HG02588 (cell line): ENCODE results near the gene EXTL1.

Experiments
- ATAC-seq: cut with Tn5 transposase; IDR thresholded peaks from one replicate; pipeline ENCODE4 v1.9.1; 2021; ENCODE audit warnings: mild to moderate bottlenecking, moderate library complexity; ENCODE audit not compliant: unreplicated experiment

Gene EXTL1

DNA sequence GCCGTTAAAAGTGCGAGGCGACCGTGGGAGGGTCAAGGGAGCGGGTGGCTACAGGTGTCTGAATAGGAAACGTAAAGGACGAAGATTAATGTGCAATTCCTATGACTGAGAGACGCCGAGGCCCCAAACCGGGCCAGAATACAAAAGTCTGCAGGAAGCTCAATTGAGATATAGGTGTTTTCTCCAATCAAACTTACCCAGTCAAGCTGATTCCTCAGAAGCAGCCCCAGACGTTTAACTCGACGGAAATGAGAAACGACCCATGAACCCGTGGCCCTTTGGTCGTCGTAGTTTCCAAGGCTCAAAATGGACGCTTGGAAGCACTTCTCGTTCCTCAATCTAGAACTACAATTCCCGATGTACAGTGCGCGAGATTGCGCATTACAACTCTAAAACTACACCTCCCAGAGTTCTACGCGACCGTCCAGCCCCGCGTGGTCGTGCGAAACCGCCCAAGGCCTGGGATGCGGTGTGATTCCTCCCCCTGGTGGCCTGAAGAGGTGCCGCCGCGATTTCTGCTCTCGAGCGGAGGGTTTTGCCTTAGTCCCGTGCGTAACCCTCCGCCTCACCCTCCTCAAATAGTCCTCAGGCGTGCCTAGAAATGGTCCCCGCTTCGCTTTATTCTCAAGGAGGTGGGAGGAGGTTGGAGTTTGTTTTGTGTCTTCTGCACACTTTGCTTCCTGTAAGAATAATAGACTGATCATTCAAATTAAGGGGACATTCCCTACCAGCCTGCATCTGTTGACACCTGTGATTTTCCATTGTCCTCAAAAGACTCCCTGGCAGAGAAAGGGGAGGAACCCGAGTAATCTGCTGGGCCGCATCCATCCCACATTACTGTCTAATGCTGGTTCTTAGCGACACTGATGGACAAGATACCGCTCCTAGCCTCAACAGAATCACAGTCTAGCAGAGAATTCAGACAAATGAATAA, 23.5 kb upstream of the EXTL1 start, which contains the start of gene PAFAH2:
Gene PAFAH2, minus strand, starts transcription at position 236 of the 934 bp plus-strand sequence. CDS start 7,247 bp downstream, outside the sequence.
- peak; percentile 93 for ATAC-seq

DNA sequence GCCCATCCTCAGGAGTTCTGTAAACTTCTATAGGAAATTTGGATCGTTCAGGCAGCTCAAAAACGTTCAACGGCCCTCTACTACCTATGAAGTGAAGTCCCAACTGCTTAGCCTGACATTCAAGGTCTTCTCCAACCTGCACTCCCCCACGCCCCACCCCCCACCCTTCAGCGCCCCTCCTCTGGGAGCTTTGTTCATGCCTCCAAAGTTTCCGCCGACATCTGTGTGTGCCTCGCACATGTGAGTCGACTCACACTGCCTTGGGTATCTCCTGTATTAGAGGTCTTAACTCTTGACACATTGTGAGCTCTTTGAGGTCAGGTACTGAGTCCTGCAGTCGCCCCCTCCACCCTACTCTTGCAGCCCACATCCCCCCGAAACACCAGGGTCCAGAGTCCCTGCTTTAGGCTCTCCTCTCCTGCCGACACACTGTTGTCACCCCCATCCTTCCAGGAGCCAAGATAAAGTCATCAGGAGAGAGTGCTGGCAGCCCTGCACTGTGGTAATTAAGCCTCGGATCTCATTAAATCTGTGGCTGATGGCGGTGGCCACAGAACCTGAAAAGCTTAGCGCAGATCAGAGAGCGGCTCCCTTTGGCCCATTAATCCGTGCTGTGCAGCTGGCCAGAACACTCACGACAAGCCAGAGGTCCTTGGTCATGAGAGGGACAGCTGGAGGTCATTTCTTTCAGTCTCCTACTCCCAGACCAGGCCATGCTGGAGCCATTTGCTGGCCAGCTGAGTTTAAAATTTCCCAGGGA, 22.4 kb upstream of the EXTL1 start:
- ATAC-seq, result no peak

DNA sequence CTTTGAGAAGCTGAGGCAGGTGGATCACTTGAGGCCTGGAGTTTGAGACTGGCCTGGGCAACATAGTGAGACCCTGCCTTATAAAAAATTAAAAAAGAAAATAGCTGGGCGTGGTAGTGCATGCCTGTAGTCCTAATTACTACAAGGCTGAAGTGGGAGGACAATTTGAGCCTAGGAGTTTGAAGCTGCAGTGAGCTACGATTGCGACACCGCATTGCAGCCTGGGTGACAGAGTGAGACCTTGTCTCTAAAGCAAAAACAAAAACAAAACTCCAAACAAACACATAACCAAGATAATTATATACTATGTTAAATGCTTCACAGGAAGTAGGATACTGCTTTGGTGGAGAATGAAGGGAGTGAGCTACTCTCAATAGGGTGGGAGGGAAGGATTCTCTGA, 18.3 kb upstream of the EXTL1 start:
- ATAC-seq, result no peak

DNA sequence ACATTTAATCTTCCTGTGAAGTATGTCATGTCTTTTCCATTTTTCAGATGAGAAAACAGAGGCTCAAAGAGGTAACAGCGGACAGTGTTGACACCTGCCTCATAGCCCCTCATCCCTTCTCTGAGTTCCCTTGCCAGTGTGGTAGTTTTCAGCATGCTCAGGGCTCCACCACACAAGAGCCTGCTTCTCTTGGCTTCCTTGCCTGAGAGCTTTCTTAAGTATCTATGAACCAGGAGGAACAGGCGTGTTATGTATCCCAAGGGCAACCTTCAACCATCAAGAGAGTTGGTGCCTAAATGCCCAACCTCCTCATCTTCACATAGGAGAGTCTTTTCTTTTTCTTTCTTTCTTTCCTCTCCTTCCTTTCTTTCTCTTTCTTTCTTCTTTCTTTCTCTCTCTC, 17.8 kb upstream of the EXTL1 start:
- ATAC-seq, result no peak

DNA sequence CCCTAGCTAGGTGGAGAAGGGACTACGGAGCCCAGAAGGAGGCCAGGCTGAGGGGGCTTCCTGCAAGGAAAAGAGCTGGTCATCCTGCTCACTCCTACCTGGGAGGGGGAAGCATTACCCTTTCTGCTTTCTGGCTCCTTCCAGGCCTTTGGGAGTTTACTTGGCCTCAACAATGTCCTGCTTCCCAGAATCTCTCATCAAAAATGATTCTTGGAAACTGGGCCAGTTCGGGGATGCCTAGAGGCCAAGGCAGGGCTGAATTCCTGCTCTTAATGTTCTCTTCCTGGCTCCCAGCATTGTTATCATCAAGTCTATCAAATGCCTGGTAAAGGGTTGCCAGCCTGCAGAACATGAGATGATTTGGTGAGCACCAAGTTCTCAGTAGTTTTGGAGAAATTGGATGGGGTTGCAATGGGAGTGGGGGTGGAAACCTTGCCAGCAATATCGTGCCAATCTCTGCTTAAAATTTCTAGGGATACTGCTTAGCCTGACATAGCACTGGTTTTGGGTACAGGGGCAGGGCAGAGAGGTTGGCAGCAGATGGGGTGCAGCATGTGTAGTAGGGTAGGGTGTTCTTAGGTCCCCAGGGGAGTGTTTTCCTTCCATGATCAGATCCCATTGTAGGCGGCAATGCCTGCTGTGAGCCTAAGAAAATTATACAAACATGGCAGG, 16.0 kb upstream of the EXTL1 start:
- no peak for ATAC-seq

DNA sequence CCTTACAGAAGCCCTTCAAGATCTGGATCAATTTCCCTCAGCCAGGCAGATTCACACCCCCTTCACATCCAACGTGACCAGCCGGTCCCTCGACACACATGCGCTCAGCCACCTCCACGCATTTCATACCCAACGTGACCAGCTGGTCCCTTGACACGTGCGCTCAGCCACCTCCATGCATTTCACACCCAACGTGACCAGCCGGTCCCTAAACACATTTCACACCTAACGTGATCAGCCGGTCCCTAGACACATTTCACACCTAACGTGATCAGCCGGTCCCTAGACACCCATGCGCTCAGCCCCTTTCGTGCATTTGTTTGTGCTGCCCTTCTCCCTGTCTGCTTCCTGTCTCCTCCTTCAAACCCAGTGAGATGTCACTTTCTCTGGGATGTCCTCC, 14.9 kb upstream of the EXTL1 start:
- no peak for ATAC-seq

DNA sequence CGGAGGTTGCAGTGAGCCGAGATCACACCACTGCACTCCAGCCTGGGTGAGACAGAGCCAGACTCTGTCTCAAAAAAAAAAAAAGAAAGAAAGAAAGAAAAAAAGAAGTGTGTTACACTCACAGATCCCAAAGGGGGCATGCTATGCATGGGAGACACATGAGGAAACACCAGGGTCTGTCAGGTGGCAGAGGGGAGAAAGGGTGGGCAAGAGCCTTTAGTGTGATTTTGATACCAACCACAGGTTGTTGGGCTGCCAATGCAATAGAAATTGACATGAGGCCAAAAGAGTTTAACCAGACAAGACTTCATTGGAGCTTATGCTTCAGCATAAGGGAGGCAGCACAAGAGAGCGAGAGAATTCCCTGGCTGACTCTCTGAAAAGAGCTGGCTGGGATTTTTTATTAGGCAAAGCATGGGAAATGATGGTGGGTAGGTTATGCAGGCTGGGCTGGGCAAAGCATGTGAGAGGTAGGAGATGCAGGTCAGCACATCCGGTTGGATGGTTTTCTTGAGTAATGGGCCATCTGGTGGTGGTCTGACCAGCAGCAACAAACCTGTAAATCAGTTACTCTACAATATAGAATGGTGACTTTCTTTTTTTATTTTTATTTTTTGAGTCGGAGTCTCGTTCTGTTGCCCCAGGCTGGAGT, 11.7 kb upstream of the EXTL1 start:
- ATAC-seq, result no peak

DNA sequence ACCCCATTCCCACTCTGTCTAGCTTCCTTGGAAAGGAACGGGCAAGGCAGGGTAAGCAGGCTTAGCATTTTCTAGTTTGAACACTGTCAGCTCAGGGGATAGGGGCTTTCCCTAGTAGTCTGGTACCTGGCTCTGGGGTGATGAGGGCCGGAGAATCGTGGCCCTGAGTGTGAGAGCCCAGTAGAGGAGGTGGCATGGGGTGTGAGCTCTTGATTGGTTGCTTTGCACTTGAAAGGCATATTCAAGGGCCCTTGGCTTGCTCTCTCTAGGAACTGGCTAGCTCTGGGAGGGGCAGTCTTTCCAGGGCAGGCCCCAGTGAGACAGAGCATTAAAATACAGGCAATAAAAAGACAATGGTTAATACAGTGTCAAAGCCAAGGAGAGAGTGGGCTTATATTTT, 10.8 kb upstream of the EXTL1 start:
- no peak for ATAC-seq

DNA sequence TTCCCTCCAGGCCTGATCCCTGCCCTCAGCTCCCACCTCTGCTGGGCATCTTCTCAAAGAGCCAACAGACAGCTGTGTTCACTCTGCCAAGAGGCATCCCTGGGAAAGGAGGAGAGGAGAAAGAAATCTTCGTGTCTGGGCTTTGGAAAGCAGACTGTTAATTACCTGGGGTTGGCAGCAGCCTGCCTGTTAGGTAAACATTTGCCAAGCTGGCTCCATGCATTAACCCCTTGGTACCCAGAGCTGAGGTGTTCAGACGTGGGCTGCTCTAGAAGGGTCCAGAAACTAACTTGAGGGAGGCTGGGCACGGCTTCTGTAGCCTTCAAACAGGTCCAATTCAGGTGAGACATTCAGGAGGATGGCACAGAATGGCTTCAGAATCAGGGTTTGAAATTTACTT, 8.7 kb upstream of the EXTL1 start:
- no peak for ATAC-seq

DNA sequence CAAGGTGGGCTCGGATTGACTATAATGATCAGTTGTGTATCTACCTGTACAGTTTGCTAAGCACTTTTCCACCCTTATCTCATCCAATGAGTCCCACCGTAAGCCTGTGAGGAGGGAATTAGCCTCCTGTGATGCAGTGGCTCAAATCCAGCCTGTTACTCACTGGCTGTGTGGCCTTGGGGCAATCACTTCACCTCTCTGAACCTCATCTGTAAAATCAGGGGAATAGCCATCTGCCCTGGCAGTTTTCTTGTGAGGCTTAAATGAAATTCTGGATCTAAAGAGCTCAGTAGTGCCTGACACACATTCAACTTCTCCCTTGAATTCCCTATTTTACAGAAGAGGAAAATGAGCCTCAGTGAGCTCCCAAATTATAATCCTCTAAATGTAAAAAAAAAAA, 7.4 kb upstream of the EXTL1 start:
- no peak for ATAC-seq

DNA sequence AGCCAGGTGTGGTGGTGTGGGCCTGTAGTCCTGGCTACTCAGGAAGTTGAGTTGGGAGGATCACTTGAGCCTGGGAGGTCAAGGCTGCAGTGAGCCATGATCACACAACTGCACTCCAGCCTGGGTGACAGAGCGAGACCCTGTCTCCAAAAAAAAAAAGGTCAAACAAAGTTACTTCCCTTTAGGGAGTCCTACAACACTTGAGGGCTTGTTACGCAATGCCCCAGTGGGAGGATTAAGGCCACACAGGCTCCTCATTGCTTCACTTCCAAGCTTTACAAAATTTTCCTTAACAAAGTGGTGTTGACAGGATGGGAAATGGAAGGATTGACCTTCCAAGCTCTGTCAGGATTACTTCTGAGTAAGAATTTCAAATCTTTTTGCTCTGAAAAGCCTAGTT, 6.2 kb upstream of the EXTL1 start:
- ATAC-seq, result no peak

DNA sequence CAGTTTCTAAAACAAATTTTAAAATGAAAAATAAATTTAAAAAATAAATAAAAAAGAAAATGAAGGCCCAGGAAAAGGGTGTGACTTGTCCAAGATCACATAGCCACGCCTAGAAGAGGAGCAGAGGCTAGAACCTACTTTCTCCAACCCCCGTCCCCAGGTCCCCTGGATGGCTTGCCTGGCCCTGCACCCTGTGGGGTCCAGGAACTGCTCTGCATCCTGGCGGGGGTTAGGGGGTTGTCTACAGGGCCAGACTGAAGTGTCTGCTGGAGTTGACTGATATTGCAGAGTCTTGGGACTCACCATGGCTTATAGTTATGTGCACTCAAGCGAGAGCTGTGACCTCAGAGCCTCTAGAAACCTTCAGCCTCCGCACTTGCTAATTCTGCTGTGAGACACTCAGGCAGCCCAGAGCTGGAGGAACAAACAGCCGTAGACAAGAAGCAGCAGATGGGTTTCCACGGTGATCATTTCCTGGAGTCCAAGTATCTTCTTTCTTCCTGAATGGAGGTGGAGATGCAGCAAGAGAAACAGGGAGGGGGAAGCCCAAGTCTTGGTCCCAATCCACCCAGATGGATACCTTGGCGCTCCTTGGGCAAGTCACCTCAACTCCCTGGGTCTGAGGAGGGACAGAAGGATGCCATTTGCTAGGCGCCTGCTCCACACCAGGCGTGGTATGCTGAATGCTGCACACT, 5.2 kb upstream of the EXTL1 start:
- no peak for ATAC-seq

DNA sequence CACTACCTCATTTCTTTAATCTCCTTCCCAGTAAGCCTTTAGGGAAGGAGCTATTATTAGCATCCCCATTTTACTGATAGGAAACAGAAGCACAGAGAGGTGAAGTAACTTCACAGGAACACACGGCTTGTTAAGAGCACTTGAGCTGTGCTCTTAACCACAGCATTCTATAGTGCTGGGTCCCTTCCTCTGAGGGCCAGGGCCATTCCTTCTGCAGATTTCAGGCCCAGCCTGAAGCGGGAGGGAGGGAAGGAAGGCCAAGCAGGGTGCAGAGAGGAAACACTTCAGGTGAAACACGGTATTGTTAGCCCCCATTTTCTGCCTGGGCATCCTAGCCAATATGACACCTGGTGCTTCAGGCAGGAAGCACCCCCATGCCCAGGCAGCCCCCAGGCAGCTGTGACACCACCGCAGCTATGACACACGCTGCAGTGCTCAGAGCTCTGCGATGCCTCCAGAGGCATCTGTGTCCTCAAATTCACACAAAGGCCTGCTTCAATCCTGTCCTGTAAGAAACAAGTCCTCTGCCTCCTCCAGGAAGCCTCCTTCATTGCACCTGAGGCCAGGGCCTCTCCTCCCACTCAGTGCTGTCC, 4.5 kb upstream of the EXTL1 start:
- no peak for ATAC-seq

DNA sequence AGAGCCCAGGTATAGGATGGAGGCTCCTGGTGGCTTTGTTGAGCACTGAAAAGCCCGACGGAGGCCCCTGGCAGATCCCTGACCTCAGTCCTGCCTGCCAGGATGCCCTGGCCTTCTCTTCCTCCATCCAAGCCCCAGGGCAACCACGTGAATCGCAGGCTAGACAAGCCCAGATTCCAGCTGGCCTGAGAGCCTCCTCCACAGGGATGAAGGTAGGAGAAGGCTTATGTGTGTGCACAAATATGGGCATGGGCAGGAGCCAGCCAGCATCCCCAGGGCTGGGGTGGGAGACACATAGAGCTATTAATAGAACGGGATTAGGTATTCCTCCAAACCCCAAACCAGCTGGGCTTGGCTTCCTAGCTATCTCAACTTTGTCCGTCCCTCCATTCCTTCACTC, 4.0 kb upstream of the EXTL1 start:
- ATAC-seq, result no peak

DNA sequence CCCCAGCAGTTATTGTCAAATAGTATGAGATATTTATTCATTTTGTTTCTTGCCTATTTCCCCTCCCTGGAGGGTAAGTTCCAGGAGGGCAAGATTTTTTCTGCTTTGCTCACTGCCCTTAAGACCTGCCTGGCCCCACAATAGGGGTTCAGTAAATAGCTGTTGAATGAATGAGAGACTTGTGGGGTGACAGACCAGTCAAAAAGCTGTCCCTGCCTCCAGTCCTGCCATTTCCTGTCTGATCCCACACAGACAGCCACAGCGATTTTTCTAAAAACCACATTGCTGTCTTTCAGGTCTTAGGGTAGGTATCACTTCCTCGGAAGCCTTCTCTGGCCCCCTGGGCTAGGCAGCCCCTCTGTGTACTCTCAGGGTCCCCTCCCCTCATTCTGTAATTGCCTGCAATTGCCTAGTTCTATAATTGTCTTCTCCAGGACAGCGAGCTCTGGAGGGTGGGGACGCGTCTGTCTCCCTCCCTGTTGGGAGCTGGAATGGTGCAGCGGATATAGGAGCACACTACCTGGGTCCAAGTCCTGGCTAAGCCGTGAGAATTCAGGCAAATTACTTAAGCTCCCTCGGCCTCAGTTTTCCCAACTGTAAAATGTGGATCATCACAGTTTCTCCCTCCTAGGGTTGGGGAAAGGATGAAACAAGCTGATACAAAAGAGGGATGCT, 1.8 kb upstream of the EXTL1 start:
- no peak for ATAC-seq

DNA sequence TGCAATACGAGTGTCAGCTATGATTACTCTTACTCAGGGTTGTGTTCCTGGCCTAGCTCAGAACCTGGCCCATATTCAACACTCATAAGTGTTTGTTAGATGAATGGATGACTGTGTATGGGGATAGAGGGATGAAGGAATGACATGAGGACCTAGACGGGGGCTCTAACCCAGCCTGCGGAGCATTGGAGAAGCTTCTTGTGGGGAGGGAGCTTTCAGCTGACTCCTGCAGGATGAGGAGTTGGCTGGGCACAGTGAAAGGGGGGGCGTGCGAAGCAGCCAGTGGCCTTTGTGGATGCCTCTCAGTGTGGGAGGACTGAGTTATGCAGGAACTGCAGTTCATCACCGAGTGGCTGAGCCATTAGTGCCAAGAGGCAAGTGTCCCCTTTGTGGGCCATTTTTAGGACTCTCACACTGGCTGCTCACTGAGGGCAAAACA, 1.2 kb upstream of the EXTL1 start:
- no peak for ATAC-seq

DNA sequence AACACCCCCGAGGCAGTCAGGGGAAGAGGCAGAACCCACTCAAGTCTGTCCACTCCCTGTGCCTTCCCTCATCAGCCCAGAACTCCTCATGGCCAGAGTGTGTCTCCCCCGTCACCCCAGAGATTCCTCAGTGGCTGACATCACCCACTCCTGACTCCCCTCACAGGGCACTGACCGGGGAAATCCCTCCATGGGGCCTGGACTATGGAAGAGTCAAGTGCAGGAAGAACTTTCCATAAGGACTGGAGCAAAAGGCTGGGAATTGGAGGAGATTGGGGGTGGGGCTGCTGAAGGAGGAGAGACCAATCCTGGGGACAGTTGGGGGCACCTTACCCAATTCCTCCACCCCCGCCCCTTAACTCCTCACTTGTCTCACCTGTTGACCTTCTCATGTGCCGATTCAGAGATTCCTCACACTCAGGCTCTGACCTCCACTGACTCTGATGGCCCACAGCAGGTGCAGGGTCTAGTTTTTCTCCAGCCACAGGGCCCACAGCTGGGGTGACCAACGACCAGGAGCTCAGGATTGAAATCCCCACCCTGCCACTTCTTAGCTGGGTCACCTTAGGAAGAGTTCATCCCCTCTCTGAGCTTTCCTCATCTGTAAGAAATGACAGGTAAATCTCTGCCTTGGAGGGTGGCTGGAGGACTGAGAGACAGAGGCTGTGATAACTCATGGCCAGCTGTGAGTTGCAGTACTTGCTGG, 481 bp upstream of the EXTL1 start:
- no peak for ATAC-seq

DNA sequence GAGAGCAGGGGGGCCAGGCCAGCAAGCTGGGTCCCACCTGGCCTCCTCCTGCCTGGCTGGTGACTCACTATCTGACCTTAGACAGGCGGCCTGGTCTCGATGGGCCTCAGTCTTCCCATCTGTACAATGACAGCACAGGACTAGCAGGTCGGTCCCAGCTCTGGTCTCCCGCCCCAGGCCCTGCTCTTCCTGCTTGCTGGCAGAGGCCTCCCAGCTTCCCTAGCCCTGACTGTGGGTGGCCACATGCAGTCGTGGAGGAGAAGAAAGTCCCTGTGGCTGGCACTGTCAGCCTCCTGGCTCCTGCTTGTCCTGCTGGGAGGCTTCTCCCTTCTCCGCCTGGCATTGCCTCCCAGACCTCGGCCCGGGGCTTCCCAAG, 817 bp downstream of the EXTL1 start:
- no peak for ATAC-seq

DNA sequence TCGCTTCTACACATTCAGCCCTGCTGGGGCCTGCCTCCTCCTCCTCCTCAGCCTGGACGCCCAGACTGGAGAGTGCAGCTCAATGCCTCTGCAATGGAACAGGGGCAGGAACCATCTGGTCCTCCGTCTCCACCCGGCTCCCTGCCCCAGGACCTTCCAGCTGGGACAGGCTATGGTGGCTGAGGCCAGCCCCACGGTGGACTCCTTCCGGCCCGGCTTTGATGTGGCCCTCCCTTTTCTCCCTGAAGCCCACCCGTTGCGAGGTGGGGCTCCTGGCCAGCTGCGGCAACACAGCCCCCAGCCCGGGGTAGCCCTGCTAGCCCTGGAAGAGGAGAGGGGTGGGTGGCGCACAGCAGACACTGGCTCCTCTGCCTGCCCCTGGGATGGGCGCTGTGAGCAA, 1.4 kb downstream of the EXTL1 start:
- no peak for ATAC-seq
